ENCODE measurements around the gene CCR9. TPM values are rescaled to one million over a fixed set of nuclear protein-coding genes. Genes with fewer than 3 reads are reported as not detected.

CCR9 gene
- total RNA-seq, 2 experiments from 2014 or later, result 0.20 TPM

GRCh38 chr3:45906681-45907407 is 20.5 kb downstream of the CCR9 start:
- no peak for ATAC-seq
- no peak for TF ChIP-seq CTCF (IDR thresholded peaks at IDR 0.05)
- Mint-ChIP-seq H3K4me1 (ENCODE audit: low read depth) (peaks cover 22% of the 10 kb centered on the region), H3K36me3 (ENCODE audit: low read depth) (peaks cover 5% of the 10 kb centered on the region), H3K4me3 (no peak overlapping the region), H3K27me3 (peaks cover 23% of the 10 kb centered on the region), H3K27ac (no peak overlapping the region), H3K9me3 (no peaks in the 10 kb centered on the region)
- POLR2A ChIA-PET, result no interaction called here
- no peak for DNase-seq
- intact Hi-C loops (cut with micrococcal nuclease), result no loop called here
- CTCF ChIA-PET, result no interaction called here

- ATAC-seq (peak; percentile 78), DNase-seq (peak; percentile 31)
- Mint-ChIP-seq H3K9me3 (no peaks in the 10 kb centered on the region), H3K4me1 (ENCODE audit: low read depth) (peaks cover 22% of the 10 kb centered on the region), H3K36me3 (ENCODE audit: low read depth) (peaks cover 5% of the 10 kb centered on the region), H3K27me3 (peaks cover 25% of the 10 kb centered on the region), H3K4me3 (no peak overlapping the region), H3K27ac (no peak overlapping the region)
- intact Hi-C loops (cut with micrococcal nuclease), result no loop called here
- POLR2A ChIA-PET, result interaction anchor here (0.6 kb wide), 1 partner anchor 33 kb away, joined by 3 read pairs; no protein-coding TSS in a partner anchor
- CTCF ChIA-PET, result interaction anchor here (1.2 to 2.9 kb wide), 3 partner anchors 21 to 165 kb away, joined by 3 to 7 read pairs (median 4); no protein-coding TSS in a partner anchor
- no peak for TF ChIP-seq CTCF (IDR thresholded peaks at IDR 0.05)
These were observed 21.7 kb downstream of the CCR9 start for GRCh38 chr3:45907769-45908705.

GRCh38 chr3:45908761-45909160 is 22.4 kb downstream of the CCR9 start:
- Mint-ChIP-seq H3K4me1 (ENCODE audit: low read depth) (peaks cover 22% of the 10 kb centered on the region), H3K36me3 (ENCODE audit: low read depth) (peaks cover 5% of the 10 kb centered on the region), H3K4me3 (no peak overlapping the region), H3K27ac (no peak overlapping the region), H3K9me3 (no peaks in the 10 kb centered on the region), H3K27me3 (peaks cover 30% of the 10 kb centered on the region)
- DNase-seq (no peak), ATAC-seq (no peak)
- no peak for TF ChIP-seq CTCF (IDR thresholded peaks at IDR 0.05)
- POLR2A ChIA-PET, result no interaction called here
- intact Hi-C loops (cut with micrococcal nuclease), result no loop called here
- CTCF ChIA-PET, result interaction anchor here (1.2 to 2.9 kb wide), 3 partner anchors 21 to 165 kb away, joined by 3 to 7 read pairs (median 4); no protein-coding TSS in a partner anchor

- intact Hi-C loops (cut with micrococcal nuclease), result no loop called here
- H3K4me1 Mint-ChIP-seq (ENCODE audit: low read depth), result peaks cover 24% of the 10 kb centered on the region
- ChIA-PET POLR2A (interaction anchor here (0.6 kb wide), 1 partner anchor 53 kb away, joined by 3 read pairs; no protein-coding TSS in a partner anchor), CTCF (interaction anchor here (1.0 to 2.9 kb wide), 3 partner anchors 20 to 170 kb away, joined by 3 to 7 read pairs (median 3); no protein-coding TSS in a partner anchor)
- peaks cover 30% of the 10 kb centered on the region for H3K27me3 Mint-ChIP-seq
- H3K9me3 Mint-ChIP-seq, result no peaks in the 10 kb centered on the region
- no peak for TF ChIP-seq CTCF (IDR thresholded peaks at IDR 0.05)
- ATAC-seq (no peak), DNase-seq (no peak)
- peaks cover 5% of the 10 kb centered on the region for H3K36me3 Mint-ChIP-seq (ENCODE audit: low read depth)
- H3K4me3 Mint-ChIP-seq, result no peak overlapping the region
- H3K27ac Mint-ChIP-seq, result no peak overlapping the region
These were observed 23.2 kb downstream of the CCR9 start for GRCh38 chr3:45909542-45909941.
